Activated T-cell treated with anti-CD3 and anti-CD28 coated beads, Interleukin-2, amount 50 U/mL, for 4 hours (primary cell): ENCODE measurements around the gene AHCYL2. TPM values are rescaled to one million over a fixed set of nuclear protein-coding genes. Genes with fewer than 3 reads are reported as not detected.
"Not testable (repeated sequence)": the region's sequence is repeated elsewhere in the genome, so short reads cannot be mapped to it uniquely, and the experiment has no call there.

Experiments used
- ATAC-seq, 2 donors: fragments of 200-7000 bp; cut with Tn5 transposase; one replicate each; pipeline ENCODE4 v1.10.0; 2021
- DNase-seq: peaks from one replicate; pipeline ENCODE4 v3.0.0-alpha.2; 2020
- H3K27me3 Mint-ChIP-seq: one replicate; pipeline ENCODE4 v1.8.0; 2021; ENCODE audit warnings: low read depth, mixed read lengths
- H3K36me3 Mint-ChIP-seq: one replicate; pipeline ENCODE4 v1.8.0; 2022; ENCODE audit warnings: mixed read lengths; ENCODE audit not compliant: insufficient read depth
- H3K4me1 Mint-ChIP-seq: one replicate; pipeline ENCODE4 v1.8.0; 2021; ENCODE audit warnings: low read depth, mixed read lengths
- H3K4me3 Mint-ChIP-seq: one replicate; pipeline ENCODE4 v1.8.0; 2021; ENCODE audit warnings: mild to moderate bottlenecking, moderate library complexity, mixed read lengths
- H3K9me3 Mint-ChIP-seq: one replicate; pipeline ENCODE4 v1.8.0; 2021; ENCODE audit warnings: mixed read lengths
- total RNA-seq, 3 donors: library from RNA; stranded (reverse); gene quantifications; one replicate each; pipeline ENCODE4 v1.2.1, GENCODE V29; 2021

The AHCYL2 gene
- total RNA-seq, 3 donors from 2014 or later, result 6.0 to 7.2 (median 6.5) TPM

DNA sequence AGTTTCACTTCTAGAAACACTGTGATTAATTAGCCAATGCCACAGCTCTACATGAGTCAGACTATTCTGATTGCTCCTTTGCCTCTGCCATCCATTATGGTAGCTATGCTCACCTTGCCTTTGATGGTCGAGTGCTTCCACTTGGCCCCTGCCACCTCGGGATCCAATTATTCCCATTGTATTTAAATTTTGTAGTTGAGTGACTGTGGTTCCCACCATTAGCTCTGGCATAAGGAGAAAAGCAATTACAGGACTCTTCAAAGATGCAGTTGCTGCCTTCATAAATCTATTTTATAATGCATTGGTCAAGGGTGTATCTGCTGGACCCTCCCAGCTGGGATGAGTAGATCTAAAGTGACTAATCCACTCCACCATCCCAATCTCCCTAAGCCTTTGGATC lies 223.8 kb downstream of the AHCYL2 start:
- H3K9me3 Mint-ChIP-seq, H3K27me3 Mint-ChIP-seq, H3K4me1 Mint-ChIP-seq, H3K4me3 Mint-ChIP-seq, DNase-seq, ATAC-seq: not testable (repeated sequence)
- peaks cover 54% of the 10 kb centered on the region for H3K36me3 Mint-ChIP-seq

DNA sequence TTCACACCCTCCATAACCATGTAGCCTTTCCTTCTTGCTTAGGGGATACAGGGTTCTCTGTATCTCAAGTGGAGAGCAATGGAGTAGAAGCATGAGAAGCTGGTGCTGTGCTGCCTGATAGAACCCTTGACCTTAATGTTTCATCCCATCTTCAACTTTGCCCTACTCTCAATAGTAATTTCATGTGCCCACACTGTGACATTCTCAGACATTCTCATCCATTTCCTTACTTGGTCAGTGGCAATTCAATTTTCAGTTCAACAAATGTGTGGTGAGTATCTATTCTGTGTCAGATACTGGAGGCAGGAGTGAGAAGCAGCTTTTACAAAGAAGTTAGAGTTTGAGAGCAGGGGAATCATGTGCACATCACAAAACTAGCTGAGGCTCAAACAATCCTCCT lies 225.5 kb downstream of the AHCYL2 start:
- no peak for DNase-seq
- Mint-ChIP-seq H3K4me3 (no peak overlapping the region), H3K4me1 (no peaks in the 10 kb centered on the region), H3K27me3 (no peaks in the 10 kb centered on the region), H3K36me3 (peaks cover 56% of the 10 kb centered on the region), H3K9me3 (peaks cover 4% of the 10 kb centered on the region)
- no peak for ATAC-seq

DNA sequence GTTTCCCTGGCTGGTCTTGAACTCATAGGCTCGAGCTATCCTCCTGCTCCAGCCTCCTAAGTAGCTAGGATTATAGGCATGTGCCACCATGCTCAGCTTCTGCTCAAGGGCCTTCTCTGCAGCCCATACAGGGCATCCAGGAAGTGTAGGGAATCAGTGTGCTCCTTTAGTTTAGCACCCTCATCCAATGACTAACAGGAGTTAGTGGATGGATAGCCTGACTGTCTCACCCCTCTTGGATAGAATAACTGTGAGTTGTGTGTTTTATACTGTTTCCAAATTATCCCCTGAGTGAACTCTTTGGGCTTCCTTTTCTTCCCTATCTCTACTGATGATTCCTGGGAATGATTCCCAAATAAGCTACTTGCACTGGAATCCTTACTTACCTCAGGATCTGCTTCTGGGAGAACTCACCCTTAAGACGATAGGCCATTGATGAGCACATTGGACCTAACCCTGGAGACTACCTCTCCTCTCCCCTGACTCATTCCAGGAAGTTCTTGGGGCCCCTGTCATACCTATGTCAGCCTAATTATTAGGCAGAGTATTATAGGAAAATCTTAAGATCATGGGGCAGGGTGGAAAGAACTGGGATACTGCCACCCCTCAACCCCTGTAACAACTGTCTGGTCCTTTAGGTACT lies 227.9 kb downstream of the AHCYL2 start:
- H3K4me1 Mint-ChIP-seq, result no peaks in the 10 kb centered on the region
- H3K27me3 Mint-ChIP-seq, result no peaks in the 10 kb centered on the region
- peaks cover 4% of the 10 kb centered on the region for H3K9me3 Mint-ChIP-seq
- no peak for DNase-seq
- H3K4me3 Mint-ChIP-seq, result no peak overlapping the region
- ATAC-seq, result no peak
- peaks cover 52% of the 10 kb centered on the region for H3K36me3 Mint-ChIP-seq

DNA sequence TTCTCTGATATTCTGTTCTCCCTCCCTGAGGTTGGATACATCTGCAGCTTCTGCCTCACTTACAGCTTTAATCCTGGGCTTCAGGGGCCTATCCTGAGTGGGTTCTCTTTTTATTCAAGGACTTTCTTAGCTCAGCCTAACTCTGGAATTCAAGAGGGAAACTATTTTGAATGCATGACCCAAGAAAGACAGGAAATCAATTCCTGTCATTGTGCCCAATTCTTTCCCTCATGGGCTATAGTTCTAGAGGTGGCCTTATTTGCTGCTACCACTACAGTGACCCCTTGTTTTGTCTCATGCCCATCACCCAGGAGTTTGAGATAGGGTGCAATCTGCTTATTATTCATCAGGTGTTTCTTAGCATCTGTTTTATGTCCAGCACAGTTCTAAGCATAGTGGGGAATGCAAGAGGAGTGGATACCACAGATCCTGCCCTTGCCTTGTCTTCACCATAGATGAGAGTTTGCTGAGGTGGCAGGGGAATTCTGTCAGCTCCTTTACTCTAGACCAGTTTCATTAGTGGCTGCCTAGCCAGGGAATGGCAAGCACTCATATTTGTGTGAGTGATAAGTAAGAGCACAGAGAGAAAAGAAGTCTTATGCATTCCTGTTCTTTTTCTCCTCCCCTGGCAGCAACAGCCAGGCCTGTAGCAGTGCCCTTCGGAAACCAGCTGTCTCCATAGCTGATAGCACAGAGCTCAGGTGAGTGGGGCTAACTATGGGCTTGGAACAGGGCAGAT lies 228.8 kb downstream of the AHCYL2 start:
- Mint-ChIP-seq H3K9me3 (peaks cover 4% of the 10 kb centered on the region), H3K4me3 (no peak overlapping the region), H3K27me3 (no peaks in the 10 kb centered on the region), H3K36me3 (peaks cover 54% of the 10 kb centered on the region), H3K4me1 (no peaks in the 10 kb centered on the region)
- ATAC-seq, result no peak
- no peak for DNase-seq

DNA sequence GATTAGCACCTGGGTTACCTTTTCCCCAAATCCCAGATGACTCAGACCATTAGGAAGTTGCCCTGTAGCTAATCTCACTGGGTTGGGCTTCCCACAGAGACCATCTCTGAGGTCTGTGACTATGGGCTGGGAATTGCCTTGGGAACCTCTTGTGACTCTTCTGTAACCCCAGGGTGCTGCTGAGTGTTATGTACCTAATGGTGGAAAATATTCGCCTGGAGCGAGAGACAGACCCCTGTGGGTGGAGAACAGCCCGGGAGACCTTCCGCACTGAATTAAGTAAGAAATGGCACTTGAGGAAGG lies 229.4 kb downstream of the AHCYL2 start:
- H3K36me3 Mint-ChIP-seq, result peaks cover 49% of the 10 kb centered on the region
- no peak overlapping the region for H3K4me3 Mint-ChIP-seq
- DNase-seq (no peak), ATAC-seq (no peak)
- peaks cover under 1% of the 10 kb centered on the region for H3K9me3 Mint-ChIP-seq
- H3K4me1 Mint-ChIP-seq, result no peaks in the 10 kb centered on the region
- H3K27me3 Mint-ChIP-seq, result no peaks in the 10 kb centered on the region

DNA sequence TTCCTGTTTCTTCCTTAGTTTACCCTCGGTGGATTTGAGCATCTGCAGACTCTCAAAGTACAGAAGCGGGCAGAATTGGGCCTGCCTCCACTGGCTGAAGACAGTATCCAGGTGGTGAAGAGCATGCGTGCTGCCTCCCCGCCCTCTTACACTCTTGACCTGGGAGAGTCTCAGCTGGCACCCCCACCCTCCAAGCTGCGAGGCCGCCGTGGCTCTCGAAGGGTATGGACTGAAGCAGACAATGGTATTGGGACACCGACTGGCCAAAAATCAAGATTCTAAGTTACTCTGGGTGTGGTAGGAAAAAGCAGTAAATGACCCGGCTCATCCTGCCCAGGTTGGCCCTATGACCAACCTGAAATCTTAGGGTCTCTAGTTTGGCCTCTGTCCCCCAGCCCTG lies 231.6 kb downstream of the AHCYL2 start:
- Mint-ChIP-seq H3K36me3 (peaks cover 36% of the 10 kb centered on the region), H3K4me3 (no peak overlapping the region), H3K27me3 (no peaks in the 10 kb centered on the region), H3K4me1 (no peaks in the 10 kb centered on the region), H3K9me3 (no peaks in the 10 kb centered on the region)
- ATAC-seq (no peak), DNase-seq (no peak)

DNA sequence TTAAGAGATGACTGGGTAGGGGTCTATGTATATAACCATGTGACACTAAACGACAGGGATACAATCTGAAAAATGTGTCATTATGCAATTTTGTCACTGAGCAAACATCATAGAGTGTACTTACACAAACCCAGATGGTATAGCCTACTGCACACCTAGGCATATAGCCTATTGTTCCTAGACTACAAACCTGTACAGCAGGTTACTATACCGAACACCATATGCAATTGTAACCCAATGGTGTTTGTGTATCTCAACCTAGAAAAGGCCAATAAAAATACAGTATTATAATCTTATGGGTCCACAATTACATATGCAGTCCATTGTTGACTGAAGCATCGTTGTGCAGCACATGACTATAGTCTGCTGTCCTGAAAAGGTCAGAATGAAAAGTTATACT lies 232.3 kb downstream of the AHCYL2 start:
- Mint-ChIP-seq H3K27me3 (no peaks in the 10 kb centered on the region), H3K36me3 (peaks cover 31% of the 10 kb centered on the region), H3K4me3 (no peak overlapping the region), H3K4me1 (no peaks in the 10 kb centered on the region), H3K9me3 (no peaks in the 10 kb centered on the region)
- DNase-seq, result no peak
- ATAC-seq, result no peak

DNA sequence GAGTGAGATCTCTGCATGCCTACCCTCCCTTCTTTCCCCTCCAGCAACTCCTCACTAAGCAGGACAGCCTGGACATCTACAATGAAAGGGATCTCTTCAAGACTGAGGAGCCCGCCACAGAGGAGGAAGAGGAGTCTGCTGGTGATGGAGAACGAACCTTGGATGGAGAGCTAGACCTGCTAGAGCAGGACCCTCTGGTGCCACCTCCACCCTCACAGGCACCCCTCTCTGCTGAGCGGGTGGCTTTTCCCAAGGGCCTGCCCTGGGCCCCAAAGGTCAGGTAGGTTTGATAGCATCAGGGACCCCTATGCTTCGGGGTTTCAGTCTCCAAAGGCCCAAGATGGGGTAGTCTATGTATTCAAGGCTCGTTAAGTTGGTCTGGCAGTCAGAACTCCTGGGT lies 233.3 kb downstream of the AHCYL2 start:
- H3K27me3 Mint-ChIP-seq, result no peaks in the 10 kb centered on the region
- H3K4me3 Mint-ChIP-seq, result no peak overlapping the region
- H3K36me3 Mint-ChIP-seq, result peaks cover 28% of the 10 kb centered on the region
- ATAC-seq, result no peak
- no peaks in the 10 kb centered on the region for H3K9me3 Mint-ChIP-seq
- DNase-seq, result no peak
- no peaks in the 10 kb centered on the region for H3K4me1 Mint-ChIP-seq

DNA sequence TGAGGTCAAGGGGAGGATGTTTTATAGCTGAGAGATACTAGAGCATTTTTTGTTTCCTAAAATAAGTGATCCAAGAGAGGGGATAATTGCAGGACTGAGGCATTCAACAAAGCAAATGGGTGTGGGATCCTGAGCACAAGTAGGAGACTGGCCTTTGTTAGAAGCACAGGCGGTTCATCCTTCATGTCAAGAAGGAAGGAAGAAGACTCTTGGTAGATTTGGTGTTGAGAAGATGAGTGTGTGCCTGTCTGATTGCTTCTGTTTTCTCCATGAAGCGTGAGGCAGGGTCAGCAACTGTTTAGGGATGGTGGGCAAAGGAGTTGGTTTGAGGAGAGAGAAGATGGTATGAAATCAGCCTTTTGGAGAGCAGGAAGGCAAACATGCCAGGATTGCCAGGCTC lies 237.0 kb downstream of the AHCYL2 start:
- no peaks in the 10 kb centered on the region for H3K27me3 Mint-ChIP-seq
- H3K4me3 Mint-ChIP-seq, result no peak overlapping the region
- H3K4me1 Mint-ChIP-seq, result no peaks in the 10 kb centered on the region
- peaks cover 29% of the 10 kb centered on the region for H3K36me3 Mint-ChIP-seq
- DNase-seq (no peak), ATAC-seq (no peak)
- H3K9me3 Mint-ChIP-seq, result no peaks in the 10 kb centered on the region

DNA sequence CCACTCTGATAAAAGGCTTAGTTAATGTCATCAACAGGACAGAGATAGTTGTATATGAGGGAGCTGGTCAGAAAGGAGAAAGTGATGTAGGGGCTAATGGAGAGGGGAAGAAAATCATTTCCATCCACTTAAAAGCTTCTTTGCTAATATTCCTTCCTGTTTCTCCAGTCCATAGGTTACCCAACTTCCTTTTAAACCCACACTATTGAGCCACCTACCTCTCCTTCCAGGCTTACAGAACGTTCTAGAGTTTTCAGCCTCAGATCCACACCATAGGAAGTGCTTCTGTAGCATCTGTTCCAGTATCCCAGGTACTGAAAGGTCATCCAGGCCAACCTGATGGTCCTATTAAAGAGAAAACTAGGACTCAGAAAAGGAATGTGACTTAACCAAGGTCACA lies 237.6 kb downstream of the AHCYL2 start:
- Mint-ChIP-seq H3K4me3 (no peak overlapping the region), H3K4me1 (no peaks in the 10 kb centered on the region), H3K36me3 (peaks cover 31% of the 10 kb centered on the region), H3K27me3 (no peaks in the 10 kb centered on the region), H3K9me3 (no peaks in the 10 kb centered on the region)
- no peak for DNase-seq
- no peak for ATAC-seq

DNA sequence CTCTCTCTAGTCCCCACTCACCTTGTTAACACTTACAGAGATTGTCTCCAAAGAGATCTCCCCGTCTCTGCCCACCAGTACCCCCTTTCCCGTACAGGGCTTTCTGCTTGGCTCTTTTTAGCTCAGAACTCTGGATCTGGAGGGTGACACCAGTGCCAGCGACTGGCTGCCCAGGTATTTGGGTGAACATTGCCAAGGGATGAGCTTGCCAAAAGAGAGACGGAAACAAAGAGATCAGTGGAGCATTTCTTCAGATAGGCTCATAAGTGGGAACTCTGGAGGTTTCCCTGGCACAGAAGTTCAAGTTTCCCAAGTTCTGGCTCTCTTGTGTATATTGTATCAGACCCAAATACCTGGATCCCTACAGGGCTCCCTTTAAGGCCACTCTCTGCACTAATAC lies 239.4 kb downstream of the AHCYL2 start:
- ATAC-seq, result no peak
- Mint-ChIP-seq H3K36me3 (peaks cover 20% of the 10 kb centered on the region), H3K9me3 (no peaks in the 10 kb centered on the region), H3K4me3 (no peak overlapping the region), H3K27me3 (no peaks in the 10 kb centered on the region), H3K4me1 (no peaks in the 10 kb centered on the region)
- no peak for DNase-seq

DNA sequence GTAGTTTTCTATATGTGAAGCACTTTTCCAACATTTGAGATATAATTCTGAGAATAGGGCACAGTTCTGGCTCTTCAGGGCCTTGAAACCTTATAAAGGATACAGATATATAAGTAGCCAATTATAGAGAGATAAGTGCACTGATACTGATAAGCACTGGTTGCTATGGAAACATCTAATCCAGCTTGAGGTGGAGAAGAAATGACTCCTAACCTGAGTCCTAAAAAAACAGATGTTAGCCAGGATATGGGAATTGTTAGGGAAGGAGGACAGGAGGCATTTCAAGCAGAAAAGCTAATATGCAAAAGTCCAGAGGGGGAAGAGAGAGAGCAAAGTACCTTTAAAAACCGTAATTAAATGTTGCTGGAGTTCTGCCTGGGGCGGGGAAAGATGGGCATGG lies 240.2 kb downstream of the AHCYL2 start:
- H3K36me3 Mint-ChIP-seq, result peaks cover 20% of the 10 kb centered on the region
- no peaks in the 10 kb centered on the region for H3K27me3 Mint-ChIP-seq
- no peak for ATAC-seq
- no peaks in the 10 kb centered on the region for H3K9me3 Mint-ChIP-seq
- DNase-seq, result no peak
- H3K4me1 Mint-ChIP-seq, result no peaks in the 10 kb centered on the region
- no peak overlapping the region for H3K4me3 Mint-ChIP-seq

DNA sequence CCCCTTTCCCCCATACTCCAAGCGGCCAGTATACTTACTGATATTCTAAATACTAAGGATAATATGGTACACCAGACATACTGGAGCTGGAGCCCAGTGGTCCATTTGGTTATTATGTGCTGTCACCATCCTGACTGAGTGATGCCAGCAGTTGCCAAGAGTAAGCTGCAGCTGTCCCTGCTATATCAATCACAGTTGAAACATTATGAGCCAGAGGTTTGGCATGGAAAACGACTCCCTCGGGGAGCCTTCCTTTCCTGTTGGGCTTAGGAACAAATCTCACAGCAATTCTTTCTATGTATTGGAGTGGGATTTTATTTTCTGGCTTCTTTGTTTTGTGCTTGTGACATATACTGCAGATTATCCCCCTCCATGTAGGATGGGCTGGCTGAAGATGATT lies 242.0 kb downstream of the AHCYL2 start:
- DNase-seq, result no peak
- no peaks in the 10 kb centered on the region for H3K9me3 Mint-ChIP-seq
- no peak for ATAC-seq
- peaks cover 20% of the 10 kb centered on the region for H3K36me3 Mint-ChIP-seq
- no peaks in the 10 kb centered on the region for H3K27me3 Mint-ChIP-seq
- H3K4me3 Mint-ChIP-seq, result no peak overlapping the region
- peaks cover 6% of the 10 kb centered on the region for H3K4me1 Mint-ChIP-seq

DNA sequence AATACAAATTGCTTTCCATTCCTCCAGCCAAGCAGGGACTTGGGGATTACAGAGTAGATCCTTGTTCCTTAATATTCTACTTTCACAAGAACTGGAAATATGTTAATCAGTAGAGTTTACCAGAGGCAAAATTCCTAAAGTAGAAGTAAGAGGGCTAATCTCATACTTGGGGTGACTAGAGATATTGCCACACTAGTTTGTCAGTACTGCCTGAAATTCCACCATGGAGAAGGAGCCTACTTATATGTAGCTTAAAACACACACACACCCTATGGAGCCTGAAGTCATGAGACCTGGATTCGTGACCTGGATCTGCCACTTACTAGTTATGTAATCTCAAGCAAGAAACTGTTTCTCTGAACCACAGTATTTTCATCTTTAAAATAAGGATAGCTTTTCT lies 243.3 kb downstream of the AHCYL2 start:
- H3K4me3 Mint-ChIP-seq, result no peak overlapping the region
- H3K4me1 Mint-ChIP-seq, result peaks cover 6% of the 10 kb centered on the region
- ATAC-seq (no peak), DNase-seq (no peak)
- no peaks in the 10 kb centered on the region for H3K27me3 Mint-ChIP-seq
- H3K36me3 Mint-ChIP-seq, result peaks cover 18% of the 10 kb centered on the region
- no peaks in the 10 kb centered on the region for H3K9me3 Mint-ChIP-seq

DNA sequence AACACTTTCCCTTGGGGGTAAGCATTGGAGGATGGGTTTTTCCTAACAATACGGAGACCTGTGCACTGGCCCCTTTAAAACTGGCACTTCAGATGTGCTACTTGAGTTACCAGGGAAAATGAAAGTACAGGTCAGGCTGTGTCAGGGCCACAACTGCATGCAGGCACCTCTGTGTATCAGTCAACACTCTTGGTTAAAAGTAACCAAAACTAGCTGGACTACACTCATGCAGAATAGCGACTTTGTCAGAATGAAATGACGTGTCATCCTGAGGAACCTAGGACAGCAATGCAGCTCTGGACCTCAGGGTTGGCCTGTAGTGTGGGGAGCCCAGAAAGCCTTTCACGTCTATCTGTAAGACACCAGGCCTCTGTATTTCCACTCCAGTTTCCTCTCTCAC lies 243.7 kb downstream of the AHCYL2 start:
- Mint-ChIP-seq H3K4me3 (no peak overlapping the region), H3K27me3 (no peaks in the 10 kb centered on the region), H3K9me3 (no peaks in the 10 kb centered on the region), H3K4me1 (peaks cover 6% of the 10 kb centered on the region), H3K36me3 (peaks cover 17% of the 10 kb centered on the region)
- ATAC-seq, result no peak
- no peak for DNase-seq
